ENCODE measurements around the gene LRPAP1.

- no peak for TF ChIP-seq CTCF (IDR thresholded peaks at IDR 0.05 in 8 of 11, conservative IDR thresholded peaks at IDR 0.05 in 3 of 11)
- no peak for TF ChIP-seq POLR2A (IDR thresholded peaks at IDR 0.05)
Observed at GRCh38 chr4:3471098-3471760, 61.0 kb downstream of the LRPAP1 start.

Data from spleen (tissue), 7 donors.